22Rv1 (cell line): ENCODE data around the gene ENPP3.

Experiments used
- H3K27ac ChIP-seq: fragments of 450-650 bp; 2 replicates; pipeline ENCODE4 v1.5.1; 2017
- CTCF ChIP-seq: fragments of 450-650 bp; IDR thresholded peaks from 2 replicates; pipeline ENCODE4 v1.5.1; 2017; ENCODE audit warnings: mild to moderate bottlenecking
- ZFX ChIP-seq: fragments of 450-650 bp; IDR thresholded peaks from 2 replicates; pipeline ENCODE4 v1.6.1; 2017; ENCODE audit warnings: antibody characterized with exemption, borderline replicate concordance

The ENPP3 gene

GRCh38 chr6:131602781-131603312, 34.3 kb upstream of the ENPP3 start:
- H3K27ac ChIP-seq: no peak overlapping the region
- TF ChIP-seq CTCF (no peak), ZFX (no peak)

DNA sequence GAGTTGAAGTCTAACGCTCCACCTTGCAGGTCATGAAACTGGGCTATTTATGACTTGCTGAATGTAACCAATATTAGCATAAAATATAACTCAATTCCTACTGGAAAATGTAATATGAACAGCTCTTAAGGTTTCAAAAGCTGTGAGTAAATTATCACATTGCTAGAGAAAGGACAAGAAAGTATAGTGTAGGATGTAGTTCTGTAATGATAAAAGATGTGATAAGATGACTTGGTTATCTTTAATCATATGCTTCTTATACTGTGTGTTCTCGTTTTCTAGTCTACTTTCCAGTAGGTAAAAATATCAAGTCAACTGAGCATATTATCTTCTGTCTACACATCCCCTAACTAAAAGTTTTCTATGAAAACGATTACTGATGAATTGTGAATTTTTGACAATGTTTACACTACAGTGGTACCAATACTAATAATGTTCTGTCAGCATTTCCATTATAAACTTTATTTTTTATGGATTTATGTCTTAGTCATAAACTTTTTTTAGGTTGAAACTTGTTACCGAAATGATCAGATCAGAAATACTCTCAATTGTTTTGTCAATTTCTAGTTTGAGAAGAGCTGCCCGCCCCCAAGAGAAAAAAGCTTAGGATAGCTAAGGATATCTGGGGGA, 23.7 kb upstream of the ENPP3 start:
- no peak for TF ChIP-seq ZFX
- no peak for TF ChIP-seq CTCF
- H3K27ac ChIP-seq: no peak overlapping the region

DNA sequence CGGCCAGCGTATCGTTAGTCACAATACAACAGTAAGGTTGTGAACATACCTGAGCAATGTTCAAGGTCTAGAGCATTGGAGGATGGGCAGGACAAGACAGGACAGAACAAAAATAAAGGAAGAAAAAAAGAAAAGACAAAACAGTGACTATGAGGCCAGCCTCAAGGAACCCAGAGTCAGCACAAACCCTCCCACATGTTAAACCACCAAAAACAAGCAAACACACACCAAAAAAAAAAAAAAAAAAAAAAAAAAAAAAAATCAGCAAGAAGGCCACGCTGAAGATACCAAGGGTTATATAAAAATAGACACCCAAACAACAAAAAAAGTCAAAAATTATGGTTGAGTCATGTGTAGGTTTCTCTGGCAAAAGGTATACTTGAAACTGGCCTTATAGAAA, 21.8 kb upstream of the ENPP3 start:
- TF ChIP-seq ZFX (no peak), CTCF (no peak)
- H3K27ac ChIP-seq: no peak overlapping the region

GRCh38 chr6:131627724-131628682, 9.1 kb upstream of the ENPP3 start, which contains the start of gene MED23:
Gene MED23 (minus strand): TSS chr6:131628242. CDS start chr6:131628049, 193 bp downstream.
- TF ChIP-seq CTCF: peak; percentile 99
- no peak for TF ChIP-seq ZFX
- H3K27ac ChIP-seq: peak within 1 kb of the TSS; percentile 86

DNA sequence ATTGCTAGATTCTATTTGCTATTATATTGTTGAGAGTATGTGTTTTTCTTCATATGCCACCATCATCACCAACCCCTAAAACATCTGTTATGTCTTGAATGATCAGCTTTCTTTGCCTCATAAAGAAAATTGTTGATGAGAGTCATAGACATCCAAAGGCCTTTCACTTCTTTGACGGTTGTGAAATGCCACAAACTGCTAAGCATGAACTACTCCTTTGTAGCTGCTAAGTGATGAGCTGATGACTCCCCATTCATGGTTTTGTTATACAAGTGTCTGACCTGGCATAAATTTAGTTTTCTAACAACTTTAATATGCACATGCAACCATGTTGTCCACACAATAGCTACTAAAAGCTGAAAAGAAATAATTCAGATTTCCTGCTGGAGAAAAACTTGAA, 8.4 kb upstream of the ENPP3 start:
- no peak for TF ChIP-seq ZFX
- no peak for TF ChIP-seq CTCF
- peak overlapping the region; percentile 86; the same call in 1 of the 2 replicates for H3K27ac ChIP-seq

- H3K27ac ChIP-seq: peak overlapping the region; percentile 86; the same call in 1 of the 2 replicates
- TF ChIP-seq CTCF: no peak
- TF ChIP-seq ZFX: no peak
These were observed 7.5 kb upstream of the ENPP3 start for GRCh38 chr6:131629651-131630050.
